Astrocyte (in vitro differentiated cells and primary cell): ENCODE data around the gene XPO1. TPM values are rescaled to one million over a fixed set of nuclear protein-coding genes. Genes with fewer than 3 reads are reported as not detected.
A peak's percentile ranks its signal among the peaks of the same experiment; 100 is the strongest.

Experiments used
- DNase-seq: peaks from one replicate; pipeline ENCODE4 v3.0.0-alpha.2; 2010; ENCODE audit warnings: low read depth
- FAIRE-seq: peaks from 2 replicates; lab custom pipeline; 2011; peaks lifted over from hg19 to GRCh38; lab: Jason Lieb, UNC
- H2AFZ ChIP-seq: 2 replicates; pipeline ENCODE4 v1.6.0; 2012; ENCODE audit warnings: low read depth, low read length, inconsistent platforms
- H3K27ac ChIP-seq: 2 replicates; pipeline ENCODE4 v1.5.1; 2011; ENCODE audit warnings: low read depth, low read length, inconsistent platforms
- H3K27me3 ChIP-seq: 2 replicates; pipeline ENCODE4 v1.6.0; 2011; ENCODE audit warnings: low read length, inconsistent platforms; ENCODE audit not compliant: insufficient read depth
- H3K36me3 ChIP-seq: 2 replicates; pipeline ENCODE4 v1.5.1; 2011; ENCODE audit warnings: low read length, inconsistent platforms; ENCODE audit not compliant: insufficient read depth
- H3K4me1 ChIP-seq: 2 replicates; pipeline ENCODE4 v1.5.1; 2011; ENCODE audit warnings: low read length, inconsistent platforms; ENCODE audit not compliant: insufficient read depth
- H3K4me2 ChIP-seq: 2 replicates; pipeline ENCODE4 v1.6.0; 2012; ENCODE audit warnings: low read length, inconsistent platforms
- H3K4me3 ChIP-seq: 2 replicates; pipeline ENCODE4 v1.5.1; 2011; ENCODE audit warnings: low read depth, mild to moderate bottlenecking, low read length, inconsistent platforms; ENCODE audit not compliant: insufficient read depth
- H3K79me2 ChIP-seq: 2 replicates; pipeline ENCODE4 v1.6.0; 2012; ENCODE audit warnings: mild to moderate bottlenecking, low read length, inconsistent platforms; ENCODE audit not compliant: insufficient read depth
- H3K9ac ChIP-seq: 2 replicates; pipeline ENCODE4 v1.6.0; 2012; ENCODE audit warnings: mild to moderate bottlenecking, low read length, inconsistent platforms
- H3K9me3 ChIP-seq: 2 replicates; pipeline ENCODE4 v1.5.1; 2012; ENCODE audit warnings: low read depth, mild to moderate bottlenecking, low read length, inconsistent platforms; ENCODE audit not compliant: insufficient read depth
- H4K20me1 ChIP-seq: 2 replicates; pipeline ENCODE4 v1.6.0; 2012; ENCODE audit warnings: low read length, inconsistent platforms; ENCODE audit not compliant: insufficient read depth
- H3K27ac Mint-ChIP-seq: one replicate; pipeline ENCODE4 v1.8.0; 2021; ENCODE audit warnings: mild to moderate bottlenecking, mixed read lengths; ENCODE audit not compliant: unreplicated experiment
- H3K27me3 Mint-ChIP-seq: one replicate; pipeline ENCODE4 v1.8.0; 2021; ENCODE audit warnings: low read depth, mixed read lengths; ENCODE audit not compliant: unreplicated experiment
- H3K36me3 Mint-ChIP-seq: one replicate; pipeline ENCODE4 v1.8.0; 2021; ENCODE audit warnings: low read depth, mixed read lengths; ENCODE audit not compliant: unreplicated experiment
- H3K4me1 Mint-ChIP-seq: one replicate; pipeline ENCODE4 v1.8.0; 2021; ENCODE audit warnings: low read depth, mixed read lengths; ENCODE audit not compliant: unreplicated experiment
- H3K4me3 Mint-ChIP-seq: one replicate; pipeline ENCODE4 v1.8.0; 2021; ENCODE audit warnings: mild to moderate bottlenecking, moderate library complexity, mixed read lengths; ENCODE audit not compliant: unreplicated experiment
- H3K9me3 Mint-ChIP-seq: one replicate; pipeline ENCODE4 v1.8.0; 2021; ENCODE audit warnings: mild to moderate bottlenecking, mixed read lengths; ENCODE audit not compliant: unreplicated experiment
- CTCF ChIP-seq: IDR thresholded peaks from 2 replicates; pipeline ENCODE4 v1.5.1; 2011; ENCODE audit warnings: low read depth, mild to moderate bottlenecking, inconsistent platforms, low read length, moderate library complexity; ENCODE audit not compliant: insufficient read depth
- EZH2 ChIP-seq: IDR thresholded peaks from 2 replicates; pipeline ENCODE4 v1.6.1; 2012; ENCODE audit warnings: mild to moderate bottlenecking, low read length, inconsistent platforms; ENCODE audit not compliant: insufficient read depth
- total RNA-seq: library from RNA; stranded (reverse); gene quantifications from 2 replicates; pipeline ENCODE4 v1.2.1, GENCODE V29; 2021

XPO1 gene
- total RNA-seq, 1 donor from 2014 or later = 128 TPM

- TF ChIP-seq EZH2 = no peak
- no peak for TF ChIP-seq CTCF
- peaks cover 90% of the 10 kb centered on the region for H4K20me1 ChIP-seq
- no peaks in the 10 kb centered on the region for H3K27me3 Mint-ChIP-seq
- H3K9me3 Mint-ChIP-seq = no peaks in the 10 kb centered on the region
- no peaks in the 10 kb centered on the region for H3K27me3 ChIP-seq
- H3K4me2 ChIP-seq = no peak overlapping the region
- H3K4me1 ChIP-seq = no peaks in the 10 kb centered on the region
- H3K4me1 Mint-ChIP-seq = peaks cover 21% of the 10 kb centered on the region
- no peak overlapping the region for H3K27ac Mint-ChIP-seq
- H3K9ac ChIP-seq = no peak overlapping the region
- no peak overlapping the region for H2AFZ ChIP-seq
- H3K4me3 ChIP-seq = no peak overlapping the region
- no peaks in the 10 kb centered on the region for H3K9me3 ChIP-seq
- H3K27ac ChIP-seq = no peak overlapping the region
- DNase-seq = no peak
- no peak overlapping the region for H3K4me3 Mint-ChIP-seq
- FAIRE-seq = no peak
- H3K79me2 ChIP-seq = peaks cover 100% of the 10 kb centered on the region
- H3K36me3 ChIP-seq = no peaks in the 10 kb centered on the region
- no peaks in the 10 kb centered on the region for H3K36me3 Mint-ChIP-seq
These were observed 73.1 kb downstream of the XPO1 start for GRCh38 chr2:61465045-61465444.

GRCh38 chr2:61463769-61464475 lies 74.2 kb downstream of the XPO1 start:
- H3K36me3 ChIP-seq = no peaks in the 10 kb centered on the region
- peaks cover 92% of the 10 kb centered on the region for H4K20me1 ChIP-seq
- no peak overlapping the region for H3K27ac ChIP-seq
- H3K9ac ChIP-seq = no peak overlapping the region
- no peak for TF ChIP-seq EZH2
- TF ChIP-seq CTCF = no peak
- no peaks in the 10 kb centered on the region for H3K4me1 ChIP-seq
- H3K36me3 Mint-ChIP-seq = no peaks in the 10 kb centered on the region
- no peaks in the 10 kb centered on the region for H3K9me3 ChIP-seq
- FAIRE-seq (no peak), DNase-seq (no peak)
- peak overlapping the region; percentile 34 for H3K4me3 Mint-ChIP-seq
- H3K27me3 ChIP-seq = no peaks in the 10 kb centered on the region
- H3K4me2 ChIP-seq = no peak overlapping the region
- H3K79me2 ChIP-seq = peaks cover 100% of the 10 kb centered on the region
- peaks cover 25% of the 10 kb centered on the region for H3K4me1 Mint-ChIP-seq
- H3K4me3 ChIP-seq = no peak overlapping the region
- no peaks in the 10 kb centered on the region for H3K9me3 Mint-ChIP-seq
- no peak overlapping the region for H2AFZ ChIP-seq
- H3K27ac Mint-ChIP-seq = no peak overlapping the region
- H3K27me3 Mint-ChIP-seq = no peaks in the 10 kb centered on the region

- FAIRE-seq (no peak), DNase-seq (no peak)
- Mint-ChIP-seq H3K36me3 (peaks cover 2% of the 10 kb centered on the region), H3K27ac (no peak overlapping the region), H3K4me1 (peaks cover 16% of the 10 kb centered on the region), H3K4me3 (no peak overlapping the region), H3K27me3 (no peaks in the 10 kb centered on the region), H3K9me3 (no peaks in the 10 kb centered on the region)
- Histone ChIP-seq H3K4me1 (no peaks in the 10 kb centered on the region), H3K27me3 (no peaks in the 10 kb centered on the region), H3K79me2 (peaks cover 100% of the 10 kb centered on the region), H2AFZ (no peak overlapping the region), H3K9ac (no peak overlapping the region), H3K4me2 (no peak overlapping the region), H3K4me3 (no peak overlapping the region), H3K27ac (no peak overlapping the region), H4K20me1 (peaks cover 95% of the 10 kb centered on the region), H3K9me3 (no peaks in the 10 kb centered on the region), H3K36me3 (no peaks in the 10 kb centered on the region)
- TF ChIP-seq CTCF (no peak), EZH2 (no peak)
These were observed 76.8 kb downstream of the XPO1 start for GRCh38 chr2:61461404-61461803.
